HepG2 (cell line): ENCODE results near the gene PIP5K1C. TPM values are rescaled to one million over a fixed set of nuclear protein-coding genes. Genes with fewer than 3 reads are reported as not detected.
"Not testable (repeated sequence)": the region's sequence is repeated elsewhere in the genome, so short reads cannot be mapped to it uniquely, and the experiment has no call there.

Experiments used
- ATAC-seq: fragments of 200-7000 bp; cut with Tn5 transposase; 3 replicates; pipeline ENCODE4 v1.9.1; 2020; ENCODE audit warnings: mild to moderate bottlenecking, moderate library complexity
- BruUV-seq: library from RNA; stranded (reverse); fragments of 400-500 nt; replicated peaks from 2 replicates; lab custom pipeline; 2021; lab: Mats Ljungman, UMichigan
- CTCF ChIA-PET: fragments of 300-600 bp; formaldehyde crosslinking; extraction: SDS; loops from one replicate; lab custom pipeline; 2021; ENCODE audit warnings: low total read pairs, inconsistent platforms, low intra/inter-chr PET ratio; lab: Yijun Ruan, JAX
- POLR2A ChIA-PET: fragments of 350-600 bp; sonication (Branson Sonifier 250); formaldehyde crosslinking; loops from one replicate; lab custom pipeline; 2020; ENCODE audit warnings: antibody characterized with exemption, inconsistent platforms; lab: Yijun Ruan, JAX
- DNase-seq: peaks from one replicate; pipeline ENCODE4 v3.0.0-alpha.2; 2015; ENCODE audit warnings: low spot score
- FAIRE-seq: peaks from 3 replicates; lab custom pipeline; 2011; peaks lifted over from hg19 to GRCh38; lab: Jason Lieb, UNC
- H2AFZ ChIP-seq: one replicate; pipeline ENCODE4 v1.6.1; 2011; ENCODE audit warnings: low read length, inconsistent platforms
- H3K27ac ChIP-seq: fragments of 300-600 bp; 3 replicates; pipeline ENCODE4 v1.8.0; 2011; ENCODE audit warnings: mixed run types, mild to moderate bottlenecking, mixed read lengths, low read length, inconsistent platforms; ENCODE audit not compliant: insufficient read depth; ENCODE audit errors: extremely low read length
- H3K27me3 ChIP-seq, 2 experiments: fragments of 200-600 bp in 1 of 2; 2 replicates in 1 of 2; 3 replicates in 1 of 2; pipeline versions ENCODE4 v1.6.0 to v1.8.0; 2011; ENCODE audit warnings: low read length in 2 of 2, mild to moderate bottlenecking in 2 of 2, moderate library complexity in 2 of 2, inconsistent platforms in 1 of 2; ENCODE audit not compliant: insufficient read depth in 2 of 2, control insufficient read depth in 1 of 2
- H3K36me3 ChIP-seq, 2 experiments: fragments of 200-600 bp in 1 of 2; replicated peaks in 1 of 2; 2 replicates in 1 of 2; 3 replicates in 1 of 2; pipeline versions ENCODE4 v1.5.1 to v1.8.0; 2011; ENCODE audit warnings: low read length in 2 of 2, inconsistent platforms in 1 of 2; ENCODE audit not compliant: insufficient read depth in 2 of 2, control insufficient read depth in 1 of 2
- H3K4me1 ChIP-seq: 2 replicates; pipeline ENCODE4 v1.5.1; 2012; ENCODE audit warnings: low read length, inconsistent platforms; ENCODE audit not compliant: insufficient read depth
- H3K4me2 ChIP-seq: 2 replicates; pipeline ENCODE4 v1.6.0; 2011; ENCODE audit warnings: low read depth, low read length, inconsistent platforms
- H3K4me3 ChIP-seq, 3 experiments: fragments of 200-600 bp in 1 of 3; sonication (generic), shearing (Covaris generic) in 1 of 3; replicated peaks in 1 of 3; 2 replicates each; pipeline ENCODE4 v1.5.1; 2011 to 2016; ENCODE audit warnings: low read length in 3 of 3, inconsistent platforms in 2 of 3, low read depth in 2 of 3, mild to moderate bottlenecking in 2 of 3, control low read depth in 1 of 3, mixed read lengths in 1 of 3; ENCODE audit not compliant: insufficient read depth in 1 of 3
- H3K79me2 ChIP-seq: one replicate; pipeline ENCODE4 v1.6.1; 2011; ENCODE audit warnings: low read length, inconsistent platforms; ENCODE audit not compliant: insufficient read depth
- H3K9ac ChIP-seq: 2 replicates; pipeline ENCODE4 v1.6.0; 2011; ENCODE audit warnings: mild to moderate bottlenecking, low read depth, low read length, inconsistent platforms; ENCODE audit not compliant: insufficient read depth
- H3K9me3 ChIP-seq: 2 replicates; pipeline ENCODE4 v1.5.1; 2012; ENCODE audit warnings: mild to moderate bottlenecking, low read length
- H4K20me1 ChIP-seq: 2 replicates; pipeline ENCODE4 v1.6.0; 2011; ENCODE audit warnings: inconsistent platforms, mild to moderate bottlenecking, low read length, moderate library complexity; ENCODE audit not compliant: insufficient read depth
- AGO2 ChIP-seq: fragments of 200-400 bp; formaldehyde crosslinking; optimal IDR thresholded peaks from 2 replicates; pipeline ENCODE3; 2017; ENCODE audit warnings: mild to moderate bottlenecking, low read depth, low read length, moderate library complexity
- FOXP1 ChIP-seq, 2 experiments: fragments of 450-650 bp in 1 of 2; IDR thresholded peaks; 2 replicates each; pipeline ENCODE4 v1.6.1; 2017 to 2018; ENCODE audit warnings: antibody characterized with exemption in 1 of 2
- KMT2B ChIP-seq: IDR thresholded peaks from 2 replicates; pipeline ENCODE4 v1.6.1; 2016; ENCODE audit warnings: missing genetic modification reagents, missing compliant biosample characterization
- MTA1 ChIP-seq: sonication (generic); formaldehyde crosslinking; IDR thresholded peaks from 2 replicates; pipeline ENCODE4 v1.4.0; 2020; ENCODE audit warnings: missing genetic modification reagents, mild to moderate bottlenecking, borderline replicate concordance
- RAD21 ChIP-seq: fragments of 450-650 bp; formaldehyde crosslinking; IDR thresholded peaks from 2 replicates; pipeline ENCODE4 v1.5.0; 2020; ENCODE audit warnings: mild to moderate bottlenecking
- RELA ChIP-seq: sonication (generic); formaldehyde crosslinking; IDR thresholded peaks from 2 replicates; pipeline ENCODE4 v1.4.0; 2020; ENCODE audit warnings: missing genetic modification reagents
- SATB2 ChIP-seq: sonication (generic); formaldehyde crosslinking; IDR thresholded peaks from 2 replicates; pipeline ENCODE4 v1.5.0; 2020; ENCODE audit warnings: missing genetic modification reagents
- SMC3 ChIP-seq: IDR thresholded peaks from 2 replicates; pipeline ENCODE4 v1.6.1; 2011; ENCODE audit warnings: low read length, improper control_type of control experiment
- SP1 ChIP-seq, 2 experiments: fragments of 450-650 bp in 1 of 2; sonication (generic) in 1 of 2; formaldehyde crosslinking in 1 of 2; IDR thresholded peaks; 2 replicates each; pipeline versions ENCODE4 v1.4.0 to v1.6.1; 2016 to 2020; ENCODE audit warnings: missing genetic modification reagents in 1 of 2
- WGBS: methylation state at CpG from one replicate; pipeline ENCODE4 v1.1.6; 2017; ENCODE audit warnings: low lambda C conversion rate; 5-methylcytosine and 5-hydroxymethylcytosine counted together
- in situ Hi-C: cut with HindIII; loops from 2 replicates; pipeline ENCODE4 v1.10.0; 2017; ENCODE audit warnings: low pct_unique_long_range_greater_than_20kb; ENCODE audit not compliant: extremely low pct_ligation_motif_present
- intact Hi-C: fragments of 100-400 bp; cut with micrococcal nuclease; formaldehyde crosslinking; loops from one replicate; pipeline ENCODE4 v1.10.0; 2022; ENCODE audit not compliant: unreplicated experiment
- polyA plus RNA-seq, 8 experiments: library from polyadenylated mRNA; depleted of rRNA in 3 of 8; stranded (reverse) in 7 of 8; unstranded in 1 of 8; fragments of >200 nt; fragmentation: Illumina TruSeq in 4 of 8; extraction: Trizol in 4 of 8; gene quantifications; 2 replicates each; pipeline versions ENCODE4 v1.2.1 to v1.2.3, GENCODE V29; 2011 to 2016; ENCODE audit warnings: low read depth in 4 of 8, missing spikeins in 1 of 8, mixed read lengths in 1 of 8; ENCODE audit not compliant: insufficient read depth in 1 of 8
- total RNA-seq, 5 experiments: library from RNA; depleted of rRNA; stranded (reverse); fragments of >200 nt; fragmentation: Illumina TruSeq; extraction: Trizol; gene quantifications; 2 replicates each; pipeline ENCODE4 v1.2.3, GENCODE V29; 2016; ENCODE audit warnings: low read depth in 1 of 5
- TF ChIP-seq, protein P1 (sequence below): sonication (generic); formaldehyde crosslinking; IDR thresholded peaks from 2 replicates; pipeline ENCODE4 v1.4.0; 2020; ENCODE audit warnings: mild to moderate bottlenecking, missing genetic modification reagents
- TF ChIP-seq, protein P2 (sequence below): sonication (generic); formaldehyde crosslinking; IDR thresholded peaks from 2 replicates; pipeline ENCODE4 v1.5.1; 2020; ENCODE audit warnings: mild to moderate bottlenecking, missing genetic modification reagents

The PIP5K1C gene
- total and polyA plus RNA-seq, 2 of the 13 experiments (the other 11 are each of a cell fraction or from before 2014, with no cell fraction given) = 3.6 to 4.3 TPM

DNA sequence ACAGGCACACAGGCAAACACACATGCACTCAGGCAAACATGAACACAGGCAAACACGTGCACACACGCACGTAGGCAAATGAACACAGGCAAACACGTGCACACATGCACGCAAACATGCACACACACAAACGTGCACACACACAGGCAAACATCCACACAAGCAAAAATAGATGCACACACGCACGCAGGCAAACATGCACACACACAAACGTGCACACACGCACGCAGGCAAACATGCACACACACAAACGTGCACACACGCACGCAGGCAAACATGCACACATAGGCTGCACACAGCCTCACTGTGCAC, 33.8 kb downstream of the PIP5K1C start:
- peaks cover 21% of the 10 kb centered on the region for H3K4me1 ChIP-seq
- peak; percentile 13; the same call in 1 of the 2 replicates for TF ChIP-seq SP1 (IDR thresholded peaks at IDR 0.05)
- not testable (repeated sequence) for TF ChIP-seq SP1, FOXP1 (CRISPR knock-in tag; IDR thresholded peaks at IDR 0.05)
- TF ChIP-seq MTA1 (CRISPR knock-in tag) = 0 out of 2 replicates have a peak, but pooled peaks have one; percentile 16
- peak; percentile 5 for TF ChIP-seq AGO2
- TF ChIP-seq FOXP1 (IDR thresholded peaks at IDR 0.05) = peak; percentile 35; the same call in 1 of the 2 replicates
- TF ChIP-seq, all 625 proteins: peak for 4; not testable (repeated sequence) for 621
- ATAC-seq, H3K27ac ChIP-seq, H3K9ac ChIP-seq, in situ Hi-C loops, POLR2A ChIA-PET, H2AFZ ChIP-seq, H3K27me3 ChIP-seq, BruUV-seq, H3K79me2 ChIP-seq, H3K4me2 ChIP-seq, FAIRE-seq, H3K9me3 ChIP-seq, DNase-seq, H3K4me3 ChIP-seq, H4K20me1 ChIP-seq: not testable (repeated sequence)
- CTCF ChIA-PET = interaction anchor here (0.8 to 1.5 kb wide), 2 partner anchors 34 to 39 kb away, joined by 5 to 16 read pairs; partner anchors contain the start of gene PIP5K1C
- H3K36me3 ChIP-seq = peaks cover 0 to 16% of the 10 kb centered on the region in 2 experiments; a peak in 4 of 5 replicates
- 93% methylated on average over 14 of the region's 14 CpGs for WGBS
- intact Hi-C loops = loop anchor here (5.0 kb wide), 1 partner anchor 36 kb away; the partner anchor contains the start of gene PIP5K1C

DNA sequence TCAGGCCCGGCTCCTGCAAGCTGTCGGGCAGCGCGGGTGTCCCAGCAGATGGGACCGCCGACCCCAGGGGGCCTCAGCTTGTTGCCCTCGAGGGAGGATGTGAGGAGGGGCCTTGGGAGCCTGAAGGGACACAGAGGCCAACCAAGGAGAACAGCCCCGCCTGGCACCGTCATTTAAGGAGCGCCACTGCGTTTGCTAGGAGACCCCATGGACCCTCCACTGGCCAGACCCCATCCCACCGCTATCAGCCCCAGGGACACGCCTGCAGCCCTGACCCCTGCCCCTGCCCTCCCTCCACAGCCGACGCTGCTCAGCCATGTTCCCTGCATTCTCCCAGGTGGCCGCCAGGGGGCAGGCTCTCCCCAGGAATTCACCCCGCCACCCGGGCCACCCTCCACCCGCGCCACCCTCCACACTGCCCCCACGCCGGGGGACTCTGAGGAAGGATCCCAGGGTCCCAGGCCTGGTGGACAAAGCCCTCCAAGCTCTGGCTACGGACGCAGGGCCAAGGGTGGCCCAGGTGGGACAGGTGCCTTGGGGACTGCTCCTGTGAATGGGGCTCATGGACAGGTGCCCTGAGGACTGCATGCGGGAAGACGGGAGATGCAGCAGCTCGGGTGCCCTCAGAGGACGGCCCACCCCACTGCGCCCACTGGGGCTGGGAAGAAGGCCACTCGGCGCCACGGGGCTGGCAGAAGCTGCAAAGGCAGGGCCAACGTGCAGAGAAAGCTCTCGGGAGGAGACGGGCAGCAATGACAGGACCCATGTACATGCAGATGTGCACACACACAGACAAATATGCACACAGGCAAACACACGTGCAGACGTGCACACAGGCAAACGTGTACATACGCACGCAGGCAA, 34.4 kb downstream of the PIP5K1C start:
- no peaks in the 10 kb centered on the region for H3K9me3 ChIP-seq
- POLR2A ChIA-PET = no interaction called here
- no TSS peak for BruUV-seq
- no peak overlapping the region for H3K27ac ChIP-seq
- peaks cover 0 to 16% of the 10 kb centered on the region in 2 experiments; a peak in 4 of 5 replicates for H3K36me3 ChIP-seq
- H3K79me2 ChIP-seq = no peaks in the 10 kb centered on the region
- intact Hi-C loops (loop anchor here (5.0 kb wide), 1 partner anchor 36 kb away; the partner anchor contains the start of gene PIP5K1C), in situ Hi-C loops (no loop called here)
- WGBS = 64% methylated on average over 20 of the region's 40 CpGs
- peak; percentile 64 for ATAC-seq
- H3K4me2 ChIP-seq = no peak overlapping the region
- peak; percentile 13 for DNase-seq
- no peaks in the 10 kb centered on the region for H3K27me3 ChIP-seq
- peaks cover 21% of the 10 kb centered on the region for H3K4me1 ChIP-seq
- no peak for FAIRE-seq
- CTCF ChIA-PET = interaction anchor here (0.8 to 1.5 kb wide), 2 partner anchors 35 to 40 kb away, joined by 5 to 16 read pairs; partner anchors contain the start of gene PIP5K1C
- no peak overlapping the region for H3K9ac ChIP-seq
- no peak overlapping the region for H2AFZ ChIP-seq
- no peak overlapping the region for H3K4me3 ChIP-seq
- no peaks in the 10 kb centered on the region for H4K20me1 ChIP-seq
- TF ChIP-seq, protein P1, sequence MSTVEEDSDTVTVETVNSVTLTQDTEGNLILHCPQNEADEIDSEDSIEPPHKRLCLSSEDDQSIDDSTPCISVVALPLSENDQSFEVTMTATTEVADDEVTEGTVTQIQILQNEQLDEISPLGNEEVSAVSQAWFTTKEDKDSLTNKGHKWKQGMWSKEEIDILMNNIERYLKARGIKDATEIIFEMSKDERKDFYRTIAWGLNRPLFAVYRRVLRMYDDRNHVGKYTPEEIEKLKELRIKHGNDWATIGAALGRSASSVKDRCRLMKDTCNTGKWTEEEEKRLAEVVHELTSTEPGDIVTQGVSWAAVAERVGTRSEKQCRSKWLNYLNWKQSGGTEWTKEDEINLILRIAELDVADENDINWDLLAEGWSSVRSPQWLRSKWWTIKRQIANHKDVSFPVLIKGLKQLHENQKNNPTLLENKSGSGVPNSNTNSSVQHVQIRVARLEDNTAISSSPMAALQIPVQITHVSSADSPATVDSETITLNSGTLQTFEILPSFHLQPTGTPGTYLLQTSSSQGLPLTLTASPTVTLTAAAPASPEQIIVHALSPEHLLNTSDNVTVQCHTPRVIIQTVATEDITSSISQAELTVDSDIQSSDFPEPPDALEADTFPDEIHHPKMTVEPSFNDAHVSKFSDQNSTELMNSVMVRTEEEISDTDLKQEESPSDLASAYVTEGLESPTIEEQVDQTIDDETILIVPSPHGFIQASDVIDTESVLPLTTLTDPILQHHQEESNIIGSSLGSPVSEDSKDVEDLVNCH (CRISPR knock-in tag) = no peak
- TF ChIP-seq RAD21 (peak; percentile 93), RELA (CRISPR knock-in tag) (no peak), SMC3 (peak; percentile 47; the same call in 1 of the 2 replicates), SATB2 (no peak), KMT2B (CRISPR knock-in tag) (no peak)
- TF ChIP-seq, protein P2, sequence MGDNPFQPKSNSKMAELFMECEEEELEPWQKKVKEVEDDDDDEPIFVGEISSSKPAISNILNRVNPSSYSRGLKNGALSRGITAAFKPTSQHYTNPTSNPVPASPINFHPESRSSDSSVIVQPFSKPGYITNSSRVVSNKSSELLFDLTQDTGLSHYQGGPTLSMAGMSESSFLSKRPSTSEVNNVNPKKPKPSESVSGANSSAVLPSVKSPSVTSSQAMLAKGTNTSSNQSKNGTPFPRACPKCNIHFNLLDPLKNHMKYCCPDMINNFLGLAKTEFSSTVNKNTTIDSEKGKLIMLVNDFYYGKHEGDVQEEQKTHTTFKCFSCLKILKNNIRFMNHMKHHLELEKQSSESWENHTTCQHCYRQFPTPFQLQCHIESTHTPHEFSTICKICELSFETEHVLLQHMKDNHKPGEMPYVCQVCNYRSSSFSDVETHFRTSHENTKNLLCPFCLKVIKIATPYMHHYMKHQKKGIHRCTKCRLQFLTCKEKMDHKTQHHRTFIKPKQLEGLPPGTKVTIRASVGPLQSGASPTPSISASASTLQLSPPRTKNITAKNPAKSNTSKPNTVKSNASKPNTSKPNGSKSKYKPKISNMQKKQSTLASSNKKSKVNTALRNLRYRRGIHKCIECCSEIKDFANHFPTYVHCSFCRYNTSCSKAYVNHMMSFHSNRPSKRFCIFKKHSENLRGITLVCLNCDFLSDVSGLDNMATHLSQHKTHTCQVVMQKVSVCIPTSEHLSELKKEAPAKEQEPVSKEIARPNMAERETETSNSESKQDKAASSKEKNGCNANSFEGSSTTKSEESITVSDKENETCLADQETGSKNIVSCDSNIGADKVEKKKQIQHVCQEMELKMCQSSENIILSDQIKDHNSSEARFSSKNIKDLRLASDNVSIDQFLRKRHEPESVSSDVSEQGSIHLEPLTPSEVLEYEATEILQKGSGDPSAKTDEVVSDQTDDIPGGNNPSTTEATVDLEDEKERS = 0 out of 2 replicates have a peak, but pooled peaks have one; percentile 57
